Testis (tissue), 3 donors: Measurements from ENCODE around the gene THOP1. TPM values are rescaled to one million over a fixed set of nuclear protein-coding genes. Genes with fewer than 3 reads are reported as not detected.

Experiments used
- DNase-seq: peaks from one replicate; pipeline ENCODE4 v3.0.0-alpha.2; 2019
- H3K27ac ChIP-seq, 2 donors: fragments of 200-600 bp; sonication (generic); one replicate each; pipeline ENCODE4 v1.5.1; 2019
- H3K27me3 ChIP-seq: fragments of 200-600 bp; sonication (generic); one replicate; pipeline ENCODE4 v1.5.1; 2019
- H3K36me3 ChIP-seq: fragments of 200-600 bp; sonication (generic); one replicate; pipeline ENCODE4 v1.5.1; 2017; ENCODE audit warnings: low read depth; ENCODE audit errors: missing control alignments
- H3K4me1 ChIP-seq: fragments of 200-600 bp; sonication (generic); one replicate; pipeline ENCODE4 v1.5.1; 2019
- H3K4me3 ChIP-seq, 2 donors: fragments of 200-600 bp; sonication (generic); one replicate each; pipeline ENCODE4 v1.5.1; 2017 to 2019
- H3K9me3 ChIP-seq: fragments of 200-600 bp; sonication (generic); one replicate; pipeline ENCODE4 v1.5.1; 2017
- POLR2A ChIP-seq: fragments of 450-650 bp; IDR thresholded peaks from one replicate; pipeline ENCODE4 v1.6.1; 2017; ENCODE audit warnings: antibody characterized with exemption, mild to moderate bottlenecking, moderate library complexity
- WGBS, 2 donors: methylation state at CpG; one replicate each; pipeline ENCODE4 v1.1.5; 2018; 5-methylcytosine and 5-hydroxymethylcytosine counted together
- intact Hi-C: fragments of 100-400 bp; cut with DNase I; formaldehyde crosslinking; loops from one replicate; pipeline ENCODE4 v1.15.1; 2023; ENCODE audit warnings: low total_unique reads
- polyA plus RNA-seq: library from polyadenylated mRNA; stranded (reverse); fragments of 350-450 nt; fragmentation: Illumina TruSeq; extraction: RNeasy Lipid Tissue Mini Kit (QIAGEN cat#74804); gene quantifications from one replicate; pipeline ENCODE4 v1.2.3, GENCODE V29; 2014; ENCODE audit warnings: low read depth, low replicate concordance; ENCODE audit not compliant: insufficient read depth
- total RNA-seq, 2 donors: library from RNA; depleted of rRNA; stranded (reverse); fragments of >200 nt; gene quantifications; one replicate each; pipeline ENCODE4 v1.2.3, GENCODE V29; 2016
- TF ChIP-seq, protein P1 (sequence below), 3 experiments: fragments of 450-650 bp in 2 of 3; fragments of 200-600 bp in 1 of 3; sonication (generic) in 1 of 3; IDR thresholded peaks; one replicate each; pipeline ENCODE4 v1.5.1; 2016 to 2019; ENCODE audit warnings: antibody characterized with exemption in 3 of 3, mild to moderate bottlenecking in 2 of 3, moderate library complexity in 1 of 3

THOP1 gene
- total and polyA plus RNA-seq, 3 donors from 2014 or later: 111 to 166 (median 134) TPM

GRCh38 chr19:2804156-2805004, 19.1 kb downstream of the THOP1 start:
- Histone ChIP-seq H3K27ac (no peak overlapping the region), H3K4me3 (no peak overlapping the region), H3K9me3 (no peaks in the 10 kb centered on the region), H3K27me3 (no peaks in the 10 kb centered on the region), H3K36me3 (no peaks in the 10 kb centered on the region), H3K4me1 (no peaks in the 10 kb centered on the region)
- intact Hi-C loops: no loop called here
- TF ChIP-seq, protein P1, sequence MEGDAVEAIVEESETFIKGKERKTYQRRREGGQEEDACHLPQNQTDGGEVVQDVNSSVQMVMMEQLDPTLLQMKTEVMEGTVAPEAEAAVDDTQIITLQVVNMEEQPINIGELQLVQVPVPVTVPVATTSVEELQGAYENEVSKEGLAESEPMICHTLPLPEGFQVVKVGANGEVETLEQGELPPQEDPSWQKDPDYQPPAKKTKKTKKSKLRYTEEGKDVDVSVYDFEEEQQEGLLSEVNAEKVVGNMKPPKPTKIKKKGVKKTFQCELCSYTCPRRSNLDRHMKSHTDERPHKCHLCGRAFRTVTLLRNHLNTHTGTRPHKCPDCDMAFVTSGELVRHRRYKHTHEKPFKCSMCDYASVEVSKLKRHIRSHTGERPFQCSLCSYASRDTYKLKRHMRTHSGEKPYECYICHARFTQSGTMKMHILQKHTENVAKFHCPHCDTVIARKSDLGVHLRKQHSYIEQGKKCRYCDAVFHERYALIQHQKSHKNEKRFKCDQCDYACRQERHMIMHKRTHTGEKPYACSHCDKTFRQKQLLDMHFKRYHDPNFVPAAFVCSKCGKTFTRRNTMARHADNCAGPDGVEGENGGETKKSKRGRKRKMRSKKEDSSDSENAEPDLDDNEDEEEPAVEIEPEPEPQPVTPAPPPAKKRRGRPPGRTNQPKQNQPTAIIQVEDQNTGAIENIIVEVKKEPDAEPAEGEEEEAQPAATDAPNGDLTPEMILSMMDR (IDR thresholded peaks at IDR 0.05): no peak
- TF ChIP-seq POLR2A: no peak
- 92 to 95% methylated on average over 19 to 27 of the region's 27 CpGs for WGBS, 2 donors
- DNase-seq: no peak

GRCh38 chr19:2805261-2805900, 20.1 kb downstream of the THOP1 start:
- intact Hi-C loops: no loop called here
- Histone ChIP-seq H3K36me3 (no peaks in the 10 kb centered on the region), H3K27me3 (no peaks in the 10 kb centered on the region), H3K9me3 (no peaks in the 10 kb centered on the region), H3K4me1 (no peaks in the 10 kb centered on the region), H3K4me3 (no peak overlapping the region), H3K27ac (no peak overlapping the region)
- no peak for DNase-seq
- 95 to 97% methylated on average over 21 to 28 of the region's 28 CpGs for WGBS, 2 donors
- TF ChIP-seq, protein P1 (IDR thresholded peaks at IDR 0.05): no peak
- TF ChIP-seq POLR2A: no peak

DNA sequence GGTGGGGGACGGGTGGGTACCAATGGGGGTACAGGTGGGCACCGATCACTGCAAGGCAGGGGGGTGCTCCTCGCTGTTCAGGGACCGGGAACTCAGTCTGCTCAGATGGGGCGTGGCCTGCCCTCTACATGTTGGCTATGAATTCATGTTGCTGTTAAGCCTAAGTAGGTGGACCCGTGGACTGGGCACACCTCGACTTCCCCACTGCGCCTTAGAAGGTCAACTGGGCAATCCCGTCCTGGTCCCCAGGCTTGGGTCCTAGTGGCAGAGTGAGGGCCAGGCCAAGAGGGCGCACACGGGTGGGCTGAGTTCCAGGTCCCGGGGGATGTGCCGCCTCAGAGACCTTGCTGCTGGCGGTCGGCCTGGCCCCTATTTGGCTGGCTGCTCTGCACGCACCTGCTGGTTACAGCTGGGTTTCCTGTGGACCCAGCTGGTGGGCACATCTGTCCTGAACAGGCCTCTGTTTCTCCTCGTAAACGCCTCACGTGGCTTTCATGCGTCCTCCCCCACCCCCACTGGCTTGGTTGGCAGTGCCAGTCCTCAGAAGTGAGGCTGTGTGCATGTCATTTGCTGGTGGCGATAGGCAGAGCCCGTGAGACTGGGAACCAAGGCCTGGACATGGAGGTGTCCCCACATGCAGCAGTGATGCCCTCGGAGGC, 20.8 kb downstream of the THOP1 start:
- no peaks in the 10 kb centered on the region for H3K9me3 ChIP-seq
- no peaks in the 10 kb centered on the region for H3K36me3 ChIP-seq
- no peak overlapping the region for H3K4me3 ChIP-seq
- 95 to 96% methylated on average over 16 to 22 of the region's 23 CpGs for WGBS, 2 donors
- no peak for DNase-seq
- H3K4me1 ChIP-seq: no peaks in the 10 kb centered on the region
- H3K27me3 ChIP-seq: no peaks in the 10 kb centered on the region
- H3K27ac ChIP-seq: no peak overlapping the region
- no peak for TF ChIP-seq POLR2A
- TF ChIP-seq, protein P1 (IDR thresholded peaks at IDR 0.05): no peak
- intact Hi-C loops: no loop called here

GRCh38 chr19:2806736-2807378, 21.6 kb downstream of the THOP1 start:
- TF ChIP-seq POLR2A: no peak
- TF ChIP-seq, protein P1 (IDR thresholded peaks at IDR 0.05): no peak
- Histone ChIP-seq H3K27me3 (no peaks in the 10 kb centered on the region), H3K4me3 (no peak overlapping the region), H3K4me1 (no peaks in the 10 kb centered on the region), H3K9me3 (no peaks in the 10 kb centered on the region), H3K36me3 (no peaks in the 10 kb centered on the region), H3K27ac (no peak overlapping the region)
- intact Hi-C loops: no loop called here
- DNase-seq: no peak
- 94 to 97% methylated on average over 31 to 34 of the region's 34 CpGs for WGBS, 2 donors
